Epithelial cell of proximal tubule (primary cell): ENCODE measurements around the gene HOXC12. TPM values are rescaled to one million over a fixed set of nuclear protein-coding genes. Genes with fewer than 3 reads are reported as not detected.
A peak's percentile ranks its signal among the peaks of the same experiment; 100 is the strongest.

ENCODE experiments used
- DNase-seq: peaks from one replicate; pipeline ENCODE4 v3.0.0-alpha.2; 2011; ENCODE audit warnings: low read depth
- H3K4me3 ChIP-seq: 2 replicates; pipeline ENCODE4 v1.5.1; 2011; ENCODE audit warnings: low read depth, mild to moderate bottlenecking, low read length
- CTCF ChIP-seq: conservative IDR thresholded peaks from 2 replicates; pipeline ENCODE4 v1.5.1; 2012; ENCODE audit warnings: low read depth, mild to moderate bottlenecking, low read length
- total RNA-seq: library from RNA; depleted of rRNA; stranded (reverse); fragments of >200 nt; gene quantifications from 2 replicates; pipeline ENCODE4 v1.2.3, GENCODE V29; 2015

HOXC12 gene
- total RNA-seq, 1 donor from 2014 or later, result not detected

GRCh38 chr12:53960187-53961024 lies 5.7 kb downstream of the HOXC12 start:
- TF ChIP-seq CTCF, result no peak
- DNase-seq, result no peak
- no peak overlapping the region for H3K4me3 ChIP-seq

- TF ChIP-seq CTCF, result peak; percentile 14
- no peak overlapping the region for H3K4me3 ChIP-seq
- DNase-seq, result no peak
Observed at GRCh38 chr12:53961025-53961761, 6.5 kb downstream of the HOXC12 start.

GRCh38 chr12:53963005-53963404 lies 8.3 kb downstream of the HOXC12 start:
- no peak overlapping the region for H3K4me3 ChIP-seq
- no peak for TF ChIP-seq CTCF
- DNase-seq, result no peak

GRCh38 chr12:53963434-53964314 lies 9.0 kb downstream of the HOXC12 start:
- no peak for DNase-seq
- H3K4me3 ChIP-seq, result no peak overlapping the region
- no peak for TF ChIP-seq CTCF

- no peak overlapping the region for H3K4me3 ChIP-seq
- DNase-seq, result no peak
- TF ChIP-seq CTCF, result no peak
Observed at GRCh38 chr12:53964315-53964713, 9.6 kb downstream of the HOXC12 start.

GRCh38 chr12:53965281-53966084 lies 10.8 kb downstream of the HOXC12 start:
- DNase-seq, result no peak
- no peak for TF ChIP-seq CTCF
- H3K4me3 ChIP-seq, result no peak overlapping the region
